GM19238 (cell line): Measurements from ENCODE around the gene SLC6A3.
"Not testable (repeated sequence)": the region's sequence is repeated elsewhere in the genome, so short reads cannot be mapped to it uniquely, and the experiment has no call there.

ENCODE experiments used
- DNase-seq: peaks from one replicate; pipeline ENCODE4 v3.0.0; 2011; ENCODE audit warnings: low spot score; ENCODE audit not compliant: insufficient read length

SLC6A3 gene

GRCh38 chr5:1374679-1375055 is 70.6 kb downstream of the SLC6A3 start:
- DNase-seq: no peak

GRCh38 chr5:1374030-1374678 is 71.1 kb downstream of the SLC6A3 start:
- no peak for DNase-seq

- DNase-seq: not testable (repeated sequence)
Measured at GRCh38 chr5:1371972-1372342, 73.3 kb downstream of the SLC6A3 start.

- no peak for DNase-seq
Measured at GRCh38 chr5:1371218-1371971, 73.8 kb downstream of the SLC6A3 start.

GRCh38 chr5:1370006-1370405 is 75.2 kb downstream of the SLC6A3 start:
- no peak for DNase-seq

DNA sequence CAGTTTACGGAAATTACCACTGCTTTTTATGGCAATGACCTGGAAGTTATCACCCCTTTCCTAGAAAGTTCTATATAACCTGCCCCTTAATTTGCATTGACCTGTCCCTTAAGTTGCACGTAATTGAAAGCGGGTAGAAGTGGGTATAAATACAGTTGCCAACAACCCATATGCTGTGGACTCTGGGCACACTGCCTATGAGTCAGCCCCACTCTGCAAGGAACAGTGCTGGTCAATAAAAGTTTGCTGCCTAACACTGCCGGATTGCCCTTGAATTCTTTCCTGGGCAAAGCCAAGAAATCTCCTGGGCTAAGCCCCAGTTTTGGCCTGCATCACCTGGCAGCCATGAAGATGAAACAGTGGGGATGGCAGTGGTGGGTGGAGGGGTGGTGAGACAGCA is 76.5 kb downstream of the SLC6A3 start:
- no peak for DNase-seq

GRCh38 chr5:1368236-1368635 is 77.0 kb downstream of the SLC6A3 start:
- DNase-seq: no peak

DNA sequence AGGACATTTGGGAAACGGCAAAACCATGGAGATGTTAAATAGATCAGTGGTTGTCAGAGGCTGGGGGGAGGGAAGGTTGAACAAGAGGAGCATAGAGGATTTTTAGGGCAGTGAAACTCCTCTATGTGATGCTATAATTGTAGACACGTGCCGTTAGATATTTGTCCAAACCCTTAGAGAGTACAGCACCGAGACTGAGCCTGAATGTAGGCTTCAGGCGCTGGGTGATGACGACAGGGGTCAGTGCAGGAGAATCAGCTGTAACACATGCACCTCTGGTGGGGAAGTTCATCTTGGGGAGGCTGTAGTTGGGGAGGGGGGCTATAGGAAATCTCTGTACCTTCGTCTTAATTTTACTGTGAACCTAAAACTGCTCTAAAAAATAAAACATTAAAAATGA is 78.1 kb downstream of the SLC6A3 start:
- no peak for DNase-seq

DNA sequence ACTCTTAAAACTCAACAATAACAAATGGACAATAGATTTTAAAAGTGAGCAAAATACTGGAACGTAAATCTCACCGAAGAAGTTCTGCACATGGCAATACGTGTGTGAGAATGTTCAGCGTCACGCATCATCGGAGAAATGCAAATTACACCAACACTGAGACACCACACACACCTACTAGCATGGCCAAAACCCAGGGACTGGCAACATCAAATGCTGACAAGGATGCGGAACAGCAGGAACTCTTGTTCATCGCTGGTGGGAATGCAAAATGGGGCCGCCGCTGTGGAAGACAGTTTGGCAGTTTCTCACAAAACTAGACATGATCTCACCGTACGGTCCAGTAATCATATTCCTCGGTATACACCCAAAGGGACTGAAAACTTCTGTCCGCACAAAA is 78.7 kb downstream of the SLC6A3 start:
- DNase-seq: peak; percentile 53

- no peak for DNase-seq
Measured at GRCh38 chr5:1364211-1364610, 81.0 kb downstream of the SLC6A3 start.

DNA sequence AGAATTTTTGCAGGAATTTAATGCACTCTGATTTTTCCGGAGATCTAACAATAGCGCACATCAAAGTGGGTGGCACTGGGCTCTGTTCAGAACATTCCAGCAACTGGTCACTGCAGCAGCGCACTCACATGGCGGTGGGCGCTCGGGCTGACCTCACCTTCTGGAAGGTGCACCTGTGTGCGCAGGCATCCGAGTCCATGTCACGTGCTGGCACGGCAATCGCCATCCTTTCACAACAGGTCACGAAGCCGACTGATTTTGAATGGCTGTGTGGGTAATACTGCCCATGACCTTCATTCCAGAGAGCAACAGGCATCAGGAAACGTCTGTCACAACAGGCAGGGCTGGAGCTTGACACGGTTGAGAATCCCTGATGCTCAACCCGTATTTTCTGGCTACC is 81.7 kb downstream of the SLC6A3 start:
- no peak for DNase-seq

GRCh38 chr5:1363160-1363559 is 82.1 kb downstream of the SLC6A3 start:
- no peak for DNase-seq

DNA sequence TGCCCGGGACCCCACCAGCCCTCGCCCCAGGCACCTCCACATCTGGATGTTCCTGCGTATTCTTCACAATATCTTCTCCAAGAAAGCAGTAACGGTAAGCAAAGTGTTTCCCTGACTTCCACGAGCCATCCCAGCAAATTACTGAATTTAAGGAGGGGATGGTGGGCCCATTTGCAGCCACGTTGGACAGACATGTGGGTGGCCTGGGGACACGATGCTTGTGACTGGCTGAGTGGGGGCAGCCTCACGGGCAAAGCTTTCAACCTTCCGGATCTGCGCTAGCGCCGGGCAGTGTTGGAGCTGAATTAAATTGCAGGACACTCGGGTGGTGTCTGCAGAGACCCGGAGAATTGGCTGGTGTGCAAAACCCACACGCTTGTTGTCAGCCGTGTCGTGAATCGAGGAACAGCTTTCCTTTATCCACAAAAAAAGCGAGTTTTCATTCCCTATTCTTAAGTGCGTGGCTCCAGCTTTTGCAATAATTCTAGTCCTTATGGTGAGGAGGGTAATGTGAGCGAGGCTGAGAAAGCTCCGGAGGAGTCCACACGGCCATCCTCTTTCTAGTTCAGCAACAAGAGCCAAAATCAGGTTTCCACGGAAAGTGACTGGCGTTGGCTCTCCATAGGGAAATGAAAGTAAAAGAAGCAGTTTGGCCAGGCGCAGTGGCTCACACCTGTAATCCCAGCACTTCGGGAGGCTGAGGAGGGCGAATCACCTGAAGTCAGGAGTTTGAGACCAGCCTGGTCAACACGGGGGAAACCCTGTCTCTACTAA is 82.8 kb downstream of the SLC6A3 start:
- no peak for DNase-seq

DNA sequence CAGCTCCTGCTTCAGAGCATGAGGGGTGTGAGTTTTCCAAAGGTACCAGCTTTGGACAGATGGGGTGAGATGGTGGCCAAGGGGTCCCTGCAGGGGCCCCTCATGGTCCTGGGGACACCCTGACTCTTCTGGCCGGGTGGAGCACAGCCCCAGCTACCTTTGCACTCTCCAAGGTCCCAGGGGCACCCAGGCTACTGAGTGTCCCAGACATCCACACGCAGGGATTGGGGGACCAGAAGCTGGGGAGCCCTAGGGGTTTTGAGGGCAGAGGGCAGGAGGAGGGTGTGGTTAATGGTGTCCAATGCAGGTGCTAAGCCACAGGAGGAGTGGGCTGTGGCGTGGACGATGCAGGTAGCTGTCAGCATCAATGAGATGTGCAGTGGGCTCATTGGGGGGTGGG is 84.4 kb downstream of the SLC6A3 start:
- no peak for DNase-seq

- DNase-seq: not testable (repeated sequence)
Measured at GRCh38 chr5:1360367-1360766, 84.9 kb downstream of the SLC6A3 start.

DNA sequence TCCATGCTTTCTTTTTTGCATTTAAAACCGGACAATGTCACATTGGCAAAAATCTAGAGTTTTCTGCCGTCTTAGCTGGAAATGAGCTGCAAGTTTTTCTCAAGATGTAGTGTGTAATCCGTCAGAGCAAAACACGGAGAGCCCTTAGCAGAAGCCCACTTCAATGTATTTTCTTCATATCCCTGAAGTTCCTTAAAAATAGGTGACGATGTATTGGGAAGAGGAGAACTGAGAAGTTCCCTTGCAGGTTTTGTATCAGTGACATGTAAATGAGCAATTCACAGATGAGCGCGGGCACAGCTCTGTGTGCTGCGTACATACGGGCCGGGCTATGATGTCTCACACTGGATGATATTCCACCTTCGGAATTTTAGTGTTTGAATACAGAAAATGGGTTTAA is 85.5 kb downstream of the SLC6A3 start:
- no peak for DNase-seq

DNA sequence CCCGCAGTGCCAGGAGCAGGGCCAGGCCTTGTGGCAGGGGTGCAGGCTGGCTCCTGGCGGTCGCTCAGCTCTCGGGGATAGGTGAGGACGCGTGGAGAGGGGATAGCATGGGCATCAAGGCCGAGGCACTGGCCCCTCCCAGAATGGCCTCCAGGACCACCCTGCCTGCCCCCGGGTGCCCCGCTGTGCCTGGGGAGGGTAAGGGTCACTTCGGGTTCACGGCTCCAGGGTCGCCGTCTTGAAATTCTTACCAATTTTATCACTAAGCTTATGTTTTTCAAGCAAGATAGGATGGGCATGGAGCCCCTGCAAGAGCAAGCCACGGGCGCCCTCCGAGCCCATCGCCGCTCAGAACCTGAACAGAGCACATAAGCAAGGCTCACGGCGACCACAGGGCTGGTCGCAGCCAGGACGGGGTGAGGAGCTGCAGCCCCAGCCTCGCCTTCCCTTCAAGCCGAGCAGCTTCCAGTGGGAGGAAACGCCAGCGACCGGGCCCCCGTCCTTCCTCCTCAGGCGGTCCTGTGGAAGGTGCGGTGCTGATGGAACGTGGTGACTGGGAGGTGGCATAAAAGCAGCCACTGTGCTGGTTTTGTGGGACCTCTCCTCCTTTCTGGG is 86.1 kb downstream of the SLC6A3 start:
- DNase-seq: no peak

DNA sequence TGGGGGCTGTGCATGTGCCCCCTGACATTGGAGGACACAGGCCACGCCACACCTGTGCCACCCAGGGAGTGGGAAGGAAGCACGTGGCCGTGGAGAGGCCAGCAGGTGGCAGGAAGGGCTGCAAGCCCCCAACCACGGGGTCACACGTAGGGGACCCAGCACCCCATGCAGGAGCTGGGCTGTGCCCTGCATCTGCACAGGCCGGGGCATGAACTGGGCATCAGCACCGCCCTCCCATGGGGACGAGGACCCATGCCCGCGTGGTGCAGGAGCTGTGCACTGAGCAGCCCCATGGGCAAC is 86.6 kb downstream of the SLC6A3 start:
- no peak for DNase-seq

GRCh38 chr5:1357946-1358725 is 87.1 kb downstream of the SLC6A3 start:
- no peak for DNase-seq

DNA sequence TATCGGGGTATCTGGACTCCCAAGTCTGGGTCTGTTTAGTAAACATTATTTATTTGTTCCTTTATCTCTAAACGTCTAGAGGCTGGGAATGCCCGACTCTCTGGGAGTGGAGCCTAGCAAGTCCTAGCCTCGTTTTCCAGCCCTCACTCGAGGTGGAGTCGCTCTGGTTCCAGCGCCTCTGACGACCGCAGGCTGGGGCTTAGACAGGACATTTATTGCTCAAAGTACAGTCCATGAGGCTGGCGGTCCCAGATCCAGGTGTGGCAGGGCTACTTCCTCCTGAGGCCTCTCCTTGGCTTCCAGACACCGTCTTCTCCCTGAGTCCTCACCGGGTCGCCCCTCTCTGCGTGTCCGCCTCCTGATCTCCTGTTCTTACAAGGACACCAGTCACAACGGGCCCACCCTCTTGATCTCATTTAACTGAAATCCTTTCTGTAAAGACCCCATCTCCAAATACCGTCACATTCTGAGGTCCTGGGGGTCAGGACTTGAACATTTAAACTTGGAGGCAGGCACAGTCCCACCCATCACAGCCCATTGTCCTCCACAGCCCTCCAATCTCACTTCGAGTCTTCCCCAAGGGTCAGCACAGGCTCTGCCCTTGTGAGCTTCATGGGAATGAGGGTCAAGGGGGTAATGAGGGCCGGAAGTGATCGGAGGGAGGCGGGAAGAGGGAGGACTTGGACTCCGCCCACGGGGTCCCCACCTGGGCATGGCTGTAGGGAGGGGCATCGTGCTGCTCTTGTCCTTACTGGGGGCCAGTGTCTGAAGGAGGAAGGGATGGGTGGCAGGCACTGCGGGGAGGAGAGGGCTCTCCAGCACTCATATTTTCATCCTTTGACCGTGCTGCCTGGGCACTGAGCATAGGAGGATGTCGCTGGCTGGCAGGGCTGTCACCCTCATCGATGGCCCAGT is 88.1 kb downstream of the SLC6A3 start:
- DNase-seq: no peak
